Testis (tissue), 3 donors: Measurements from ENCODE around the gene ARHGEF16. TPM values are rescaled to one million over a fixed set of nuclear protein-coding genes. Genes with fewer than 3 reads are reported as not detected.

Source experiments
- DNase-seq: peaks from one replicate; pipeline ENCODE4 v3.0.0-alpha.2; 2019
- H3K27ac ChIP-seq, 2 donors: fragments of 200-600 bp; sonication (generic); one replicate each; pipeline ENCODE4 v1.5.1; 2019
- H3K27me3 ChIP-seq: fragments of 200-600 bp; sonication (generic); one replicate; pipeline ENCODE4 v1.5.1; 2019
- H3K36me3 ChIP-seq: fragments of 200-600 bp; sonication (generic); one replicate; pipeline ENCODE4 v1.5.1; 2017; ENCODE audit warnings: low read depth; ENCODE audit errors: missing control alignments
- H3K4me1 ChIP-seq: fragments of 200-600 bp; sonication (generic); one replicate; pipeline ENCODE4 v1.5.1; 2019
- H3K4me3 ChIP-seq, 2 donors: fragments of 200-600 bp; sonication (generic); one replicate each; pipeline ENCODE4 v1.5.1; 2017 to 2019
- H3K9me3 ChIP-seq: fragments of 200-600 bp; sonication (generic); one replicate; pipeline ENCODE4 v1.5.1; 2017
- POLR2A ChIP-seq: fragments of 450-650 bp; IDR thresholded peaks from one replicate; pipeline ENCODE4 v1.6.1; 2017; ENCODE audit warnings: antibody characterized with exemption, mild to moderate bottlenecking, moderate library complexity
- WGBS, 2 donors: methylation state at CpG; one replicate each; pipeline ENCODE4 v1.1.5; 2018; 5-methylcytosine and 5-hydroxymethylcytosine counted together
- intact Hi-C: fragments of 100-400 bp; cut with DNase I; formaldehyde crosslinking; loops from one replicate; pipeline ENCODE4 v1.15.1; 2023; ENCODE audit warnings: low total_unique reads
- polyA plus RNA-seq: library from polyadenylated mRNA; stranded (reverse); fragments of 350-450 nt; fragmentation: Illumina TruSeq; extraction: RNeasy Lipid Tissue Mini Kit (QIAGEN cat#74804); gene quantifications from one replicate; pipeline ENCODE4 v1.2.3, GENCODE V29; 2014; ENCODE audit warnings: low read depth, low replicate concordance; ENCODE audit not compliant: insufficient read depth
- total RNA-seq, 2 donors: library from RNA; depleted of rRNA; stranded (reverse); fragments of >200 nt; gene quantifications; one replicate each; pipeline ENCODE4 v1.2.3, GENCODE V29; 2016
- TF ChIP-seq, protein P1 (sequence below), 3 experiments: fragments of 450-650 bp in 2 of 3; fragments of 200-600 bp in 1 of 3; sonication (generic) in 1 of 3; IDR thresholded peaks; one replicate each; pipeline ENCODE4 v1.5.1; 2016 to 2019; ENCODE audit warnings: antibody characterized with exemption in 3 of 3, mild to moderate bottlenecking in 2 of 3, moderate library complexity in 1 of 3

ARHGEF16 gene
- total and polyA plus RNA-seq, 3 donors from 2014 or later = 5.7 to 25.7 (median 17.1) TPM

DNA sequence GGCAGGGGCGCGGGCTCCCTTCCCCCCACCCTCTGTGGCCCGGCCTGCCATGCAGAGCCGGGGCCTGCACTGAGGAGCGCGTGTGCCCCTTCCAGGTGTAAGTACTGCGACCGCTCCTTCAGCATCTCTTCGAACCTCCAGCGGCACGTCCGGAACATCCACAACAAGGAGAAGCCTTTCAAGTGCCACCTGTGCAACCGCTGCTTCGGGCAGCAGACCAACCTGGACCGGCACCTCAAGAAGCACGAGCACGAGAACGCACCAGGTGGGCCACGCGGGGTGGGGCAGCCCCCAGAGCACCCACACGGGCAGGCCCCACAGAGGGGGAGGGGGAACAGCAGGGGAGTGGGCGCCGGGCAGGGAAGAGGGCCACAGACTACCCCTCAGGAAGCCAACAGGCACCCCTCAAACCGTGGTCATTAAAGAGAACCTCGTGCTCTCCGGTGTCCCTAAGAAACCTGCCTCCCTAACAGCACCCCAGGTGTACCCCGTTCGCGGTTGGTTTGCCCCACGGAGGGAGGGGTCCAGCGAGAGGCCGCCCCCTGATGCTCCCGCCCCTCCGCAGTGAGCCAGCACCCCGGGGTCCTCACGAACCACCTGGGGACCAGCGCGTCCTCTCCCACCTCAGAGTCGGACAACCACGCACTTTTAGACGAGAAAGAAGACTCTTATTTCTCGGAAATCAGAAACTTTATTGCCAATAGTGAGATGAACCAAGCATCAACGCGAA lies 28.8 kb upstream of the ARHGEF16 start:
- Histone ChIP-seq H3K4me3 (no peak overlapping the region), H3K27ac (no peak overlapping the region), H3K4me1 (peaks cover 11% of the 10 kb centered on the region), H3K27me3 (no peaks in the 10 kb centered on the region), H3K9me3 (no peaks in the 10 kb centered on the region), H3K36me3 (no peaks in the 10 kb centered on the region)
- intact Hi-C loops = no loop called here
- WGBS, 2 donors = 87 to 93% methylated on average over 18 to 44 of the region's 44 CpGs
- no peak for TF ChIP-seq POLR2A
- TF ChIP-seq, protein P1, sequence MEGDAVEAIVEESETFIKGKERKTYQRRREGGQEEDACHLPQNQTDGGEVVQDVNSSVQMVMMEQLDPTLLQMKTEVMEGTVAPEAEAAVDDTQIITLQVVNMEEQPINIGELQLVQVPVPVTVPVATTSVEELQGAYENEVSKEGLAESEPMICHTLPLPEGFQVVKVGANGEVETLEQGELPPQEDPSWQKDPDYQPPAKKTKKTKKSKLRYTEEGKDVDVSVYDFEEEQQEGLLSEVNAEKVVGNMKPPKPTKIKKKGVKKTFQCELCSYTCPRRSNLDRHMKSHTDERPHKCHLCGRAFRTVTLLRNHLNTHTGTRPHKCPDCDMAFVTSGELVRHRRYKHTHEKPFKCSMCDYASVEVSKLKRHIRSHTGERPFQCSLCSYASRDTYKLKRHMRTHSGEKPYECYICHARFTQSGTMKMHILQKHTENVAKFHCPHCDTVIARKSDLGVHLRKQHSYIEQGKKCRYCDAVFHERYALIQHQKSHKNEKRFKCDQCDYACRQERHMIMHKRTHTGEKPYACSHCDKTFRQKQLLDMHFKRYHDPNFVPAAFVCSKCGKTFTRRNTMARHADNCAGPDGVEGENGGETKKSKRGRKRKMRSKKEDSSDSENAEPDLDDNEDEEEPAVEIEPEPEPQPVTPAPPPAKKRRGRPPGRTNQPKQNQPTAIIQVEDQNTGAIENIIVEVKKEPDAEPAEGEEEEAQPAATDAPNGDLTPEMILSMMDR (IDR thresholded peaks at IDR 0.05) = no peak
- no peak for DNase-seq

DNA sequence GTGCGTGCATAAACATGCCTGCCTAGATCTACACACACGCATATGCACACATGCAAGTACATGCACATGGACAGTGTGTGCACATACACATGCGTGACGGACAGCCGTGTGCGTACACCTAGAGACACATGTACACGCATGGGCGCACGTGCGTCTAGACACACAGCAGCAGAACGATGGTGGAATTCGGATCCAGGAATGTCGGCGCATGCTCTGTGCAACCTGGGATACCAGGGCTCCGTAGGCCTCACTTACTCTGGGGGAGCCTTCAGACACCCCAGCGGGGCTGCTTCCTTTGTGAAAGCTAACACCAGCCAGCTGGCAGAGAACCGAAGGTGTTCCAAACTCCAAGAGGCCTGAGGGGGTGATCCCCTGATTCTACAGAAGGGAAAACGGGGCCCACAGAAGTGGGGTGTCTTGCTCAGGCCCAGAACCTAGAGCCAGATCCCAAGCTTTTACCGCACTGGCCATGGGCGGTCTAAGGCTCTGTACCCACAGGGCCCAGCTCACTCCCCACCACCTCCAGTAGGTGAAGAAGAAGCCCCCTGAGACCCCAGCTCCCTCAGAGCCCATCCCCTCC lies 27.4 kb upstream of the ARHGEF16 start:
- no peak for TF ChIP-seq POLR2A
- TF ChIP-seq, protein P1 (IDR thresholded peaks at IDR 0.05) = no peak
- Histone ChIP-seq H3K36me3 (no peaks in the 10 kb centered on the region), H3K4me3 (no peak overlapping the region), H3K4me1 (peaks cover 11% of the 10 kb centered on the region), H3K27me3 (no peaks in the 10 kb centered on the region), H3K9me3 (no peaks in the 10 kb centered on the region), H3K27ac (no peak overlapping the region)
- 96 to 97% methylated on average over 17 to 20 of the region's 20 CpGs for WGBS, 2 donors
- intact Hi-C loops = no loop called here
- no peak for DNase-seq

DNA sequence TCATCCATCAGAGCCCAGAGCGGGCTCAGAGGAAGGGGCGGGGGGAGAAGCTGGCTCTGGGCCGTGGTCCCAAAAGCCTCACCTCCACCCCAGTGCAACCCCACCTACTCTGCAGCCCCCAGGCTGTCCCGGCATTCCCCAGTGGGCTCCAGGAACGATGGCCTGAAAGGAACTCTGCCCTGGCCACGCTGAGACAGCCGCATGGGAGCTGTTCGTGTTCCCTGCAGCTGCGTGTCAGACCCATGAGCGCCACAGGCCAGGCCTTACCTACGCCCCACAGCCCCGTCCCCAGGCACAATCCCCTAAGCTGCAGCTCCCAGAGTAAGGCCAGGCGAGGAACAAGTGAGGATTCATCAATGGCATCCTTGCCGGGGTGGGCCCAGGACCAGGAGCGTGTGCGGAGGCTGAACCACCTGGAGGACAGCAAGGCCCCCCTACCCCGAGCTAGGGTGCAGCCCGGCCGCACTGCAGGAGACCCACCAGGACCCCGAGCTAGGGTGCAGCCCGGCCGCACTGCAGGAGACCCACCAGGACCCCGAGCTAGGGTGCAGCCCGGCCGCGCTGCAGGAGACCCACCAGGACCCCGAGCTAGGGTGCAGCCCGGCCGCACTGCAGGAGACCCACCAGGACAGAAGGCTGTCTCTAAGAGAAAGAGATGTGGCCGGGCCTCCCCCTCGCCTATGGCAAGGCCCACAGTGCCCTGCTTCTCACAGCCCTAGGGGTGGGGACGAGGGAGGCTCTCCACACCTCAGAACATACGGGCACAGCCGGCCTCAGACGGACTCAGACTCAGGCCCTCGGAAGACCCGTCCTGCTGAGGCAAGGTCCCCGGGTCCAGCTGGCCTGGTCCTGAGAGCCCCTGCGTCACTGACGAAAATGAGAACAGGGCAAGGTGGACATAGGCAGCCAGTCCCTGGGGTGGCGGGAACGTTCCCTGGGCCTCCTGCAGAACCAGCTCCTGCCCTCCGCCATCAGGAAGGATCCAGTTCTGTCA lies 26.5 kb upstream of the ARHGEF16 start:
- no peaks in the 10 kb centered on the region for H3K36me3 ChIP-seq
- WGBS, 2 donors = 91 to 96% methylated on average over 17 to 37 of the region's 43 CpGs
- H3K9me3 ChIP-seq = no peaks in the 10 kb centered on the region
- H3K27me3 ChIP-seq = no peaks in the 10 kb centered on the region
- H3K4me1 ChIP-seq = peaks cover 9% of the 10 kb centered on the region
- intact Hi-C loops = no loop called here
- H3K27ac ChIP-seq = no peak overlapping the region
- no peak overlapping the region for H3K4me3 ChIP-seq
- no peak for DNase-seq
- TF ChIP-seq, protein P1 (IDR thresholded peaks at IDR 0.05) = no peak
- no peak for TF ChIP-seq POLR2A

DNA sequence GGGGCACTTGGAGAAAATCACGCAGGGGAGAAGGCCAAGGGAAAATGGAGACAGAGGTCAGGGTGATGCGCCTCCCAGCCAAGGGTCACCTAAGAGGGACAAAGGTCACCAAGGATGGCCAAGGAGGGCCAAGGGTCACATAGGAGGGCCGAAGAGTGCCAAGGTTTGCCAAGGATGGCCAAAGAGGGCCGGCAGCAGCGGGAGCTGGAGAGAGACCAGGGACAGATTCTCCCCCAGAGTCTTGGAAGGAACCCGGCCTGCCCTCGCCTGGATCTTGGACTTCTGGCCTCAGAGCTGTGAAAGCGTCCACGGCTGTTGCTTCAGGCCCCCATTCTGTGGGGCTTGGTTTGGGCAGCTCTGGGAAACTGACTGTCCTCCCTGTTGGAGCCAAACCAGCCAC lies 25.6 kb upstream of the ARHGEF16 start:
- H3K27ac ChIP-seq = no peak overlapping the region
- H3K4me1 ChIP-seq = peaks cover 4% of the 10 kb centered on the region
- 79% methylated on average over 9 of the region's 9 CpGs; no CpG with 5 or more reads in 1 of the 2 donors for WGBS, 2 donors
- H3K9me3 ChIP-seq = no peaks in the 10 kb centered on the region
- no peaks in the 10 kb centered on the region for H3K27me3 ChIP-seq
- no peak for DNase-seq
- H3K36me3 ChIP-seq = no peaks in the 10 kb centered on the region
- TF ChIP-seq, protein P1 (IDR thresholded peaks at IDR 0.05) = no peak
- TF ChIP-seq POLR2A = no peak
- no peak overlapping the region for H3K4me3 ChIP-seq
- intact Hi-C loops = no loop called here
